HG03175 (cell line): ENCODE results near the gene MRPS33.
"Not testable (repeated sequence)": the region's sequence is repeated elsewhere in the genome, so short reads cannot be mapped to it uniquely, and the experiment has no call there.

ENCODE experiments used
- ATAC-seq: cut with Tn5 transposase; IDR thresholded peaks from one replicate; pipeline ENCODE4 v1.9.1; 2021; ENCODE audit warnings: mild to moderate bottlenecking, moderate library complexity; ENCODE audit not compliant: unreplicated experiment

Gene MRPS33

GRCh38 chr7:141014524-141015395 lies at the start of gene MRPS33:
Gene MRPS33, minus strand, starts transcription at chr7:141014952. Its CDS starts 4,319 bp downstream, at chr7:141010633.
- ATAC-seq: peak; percentile 98

- ATAC-seq: no peak
Observed at GRCh38 chr7:141057788-141058187, 43.0 kb upstream of the MRPS33 start.

GRCh38 chr7:141055146-141055545 lies 40.4 kb upstream of the MRPS33 start:
- no peak for ATAC-seq

- no peak for ATAC-seq
Observed at GRCh38 chr7:141053626-141054025, 38.9 kb upstream of the MRPS33 start.

DNA sequence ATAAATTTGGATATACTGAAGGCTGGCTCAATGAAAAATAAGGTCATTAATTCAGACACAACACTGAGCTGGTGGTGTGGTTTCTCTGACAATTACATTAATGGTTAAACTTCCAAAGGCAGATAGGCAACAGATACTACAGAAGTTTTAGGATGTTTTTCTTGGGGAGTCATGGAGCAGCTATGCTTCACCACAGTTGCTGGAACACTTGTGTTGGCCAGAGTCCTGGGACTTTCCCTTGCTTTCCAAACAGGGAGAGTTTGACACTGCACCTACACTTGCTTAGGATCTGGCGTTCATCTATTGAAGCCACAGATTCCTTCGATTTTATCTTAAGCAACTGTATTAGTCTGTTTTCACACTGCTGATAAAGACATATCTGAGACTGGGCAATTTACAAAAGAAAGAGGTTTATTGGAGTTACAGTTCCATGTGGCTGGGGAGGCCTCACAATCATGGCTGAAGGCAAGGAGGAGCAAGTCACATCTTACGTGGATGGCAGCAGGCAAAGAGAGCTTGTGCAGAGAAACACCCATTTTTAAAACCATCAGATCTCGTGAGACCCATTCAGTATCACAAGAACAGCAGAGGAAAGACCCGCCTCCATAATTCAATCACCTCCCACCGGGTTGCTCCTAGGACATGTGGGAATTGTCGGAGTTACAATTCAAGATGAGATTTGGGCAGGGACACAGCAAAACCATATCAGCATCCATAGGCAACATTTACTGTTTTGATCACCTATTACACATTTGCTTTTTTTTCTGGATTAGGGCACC lies 31.3 kb upstream of the MRPS33 start:
- ATAC-seq: no peak

GRCh38 chr7:141045126-141045841 lies 30.5 kb upstream of the MRPS33 start:
- ATAC-seq: no peak

DNA sequence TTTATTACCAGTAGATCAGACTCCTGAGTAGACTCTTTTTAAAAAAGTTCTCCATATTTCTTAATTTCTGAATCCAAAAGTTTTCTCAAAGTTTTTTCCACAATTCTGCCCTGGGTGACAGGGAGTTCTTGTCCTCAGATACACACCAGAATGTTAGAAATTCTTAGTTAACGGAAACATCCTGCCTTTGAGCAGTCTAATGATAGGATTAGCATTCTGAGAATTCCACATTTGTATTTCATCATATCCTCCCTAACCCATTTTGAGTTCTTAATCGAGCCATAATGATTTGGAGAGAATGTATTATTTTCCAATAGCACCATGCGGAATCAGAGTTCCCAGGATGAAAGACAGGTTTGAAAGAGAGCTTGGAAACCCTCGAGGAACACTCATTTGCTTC lies 28.9 kb upstream of the MRPS33 start:
- no peak for ATAC-seq

GRCh38 chr7:141042222-141043193 lies 27.8 kb upstream of the MRPS33 start:
- no peak for ATAC-seq

GRCh38 chr7:141039376-141039775 lies 24.6 kb upstream of the MRPS33 start:
- ATAC-seq: no peak

DNA sequence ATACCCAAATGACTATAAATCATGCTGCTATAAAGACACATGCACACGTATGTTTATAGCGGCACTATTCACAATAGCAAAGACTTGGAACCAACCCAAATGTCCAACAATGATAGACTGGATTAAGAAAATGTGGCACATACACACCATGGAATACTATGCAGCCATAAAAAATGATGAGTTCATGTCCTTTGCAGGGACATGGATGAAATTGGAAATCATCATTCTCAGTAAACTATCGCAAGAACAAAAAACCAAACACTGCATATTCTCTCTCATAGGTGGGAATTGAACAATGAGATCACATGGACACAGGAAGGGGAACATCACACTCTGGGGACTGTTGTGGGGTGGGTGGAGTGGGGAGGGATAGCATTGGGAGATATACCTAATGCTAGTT lies 23.3 kb upstream of the MRPS33 start:
- ATAC-seq: not testable (repeated sequence)

GRCh38 chr7:141032539-141033323 lies 18.0 kb upstream of the MRPS33 start:
- not testable (repeated sequence) for ATAC-seq

DNA sequence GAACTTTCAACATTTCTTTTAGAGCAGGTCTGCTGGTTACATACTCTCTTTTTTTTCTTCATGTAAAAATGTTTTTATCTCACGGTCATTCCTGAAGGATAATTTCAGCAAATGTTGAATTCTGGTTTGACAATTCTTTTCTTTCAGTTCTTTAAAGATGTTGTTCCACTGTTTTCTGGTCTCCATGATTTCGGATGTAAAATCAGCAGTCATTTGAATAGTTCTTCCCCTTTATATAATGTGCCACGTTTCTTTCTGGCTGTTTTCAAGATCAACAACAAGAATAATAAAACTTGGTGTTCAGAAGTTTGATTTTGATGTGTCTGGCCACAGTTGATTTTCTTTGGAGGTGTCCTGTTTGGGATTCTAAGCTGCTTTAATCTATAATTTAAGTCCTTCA lies 14.0 kb upstream of the MRPS33 start:
- ATAC-seq: no peak

- no peak for ATAC-seq
Observed at GRCh38 chr7:141027043-141027442, 12.3 kb upstream of the MRPS33 start.

GRCh38 chr7:141024668-141025067 lies 9.9 kb upstream of the MRPS33 start:
- ATAC-seq: no peak

- ATAC-seq: no peak
Observed at GRCh38 chr7:141023295-141023694, 8.5 kb upstream of the MRPS33 start.

GRCh38 chr7:141017555-141017954 lies 2.8 kb upstream of the MRPS33 start:
- no peak for ATAC-seq

GRCh38 chr7:141016349-141016748 lies 1.6 kb upstream of the MRPS33 start:
- ATAC-seq: no peak

DNA sequence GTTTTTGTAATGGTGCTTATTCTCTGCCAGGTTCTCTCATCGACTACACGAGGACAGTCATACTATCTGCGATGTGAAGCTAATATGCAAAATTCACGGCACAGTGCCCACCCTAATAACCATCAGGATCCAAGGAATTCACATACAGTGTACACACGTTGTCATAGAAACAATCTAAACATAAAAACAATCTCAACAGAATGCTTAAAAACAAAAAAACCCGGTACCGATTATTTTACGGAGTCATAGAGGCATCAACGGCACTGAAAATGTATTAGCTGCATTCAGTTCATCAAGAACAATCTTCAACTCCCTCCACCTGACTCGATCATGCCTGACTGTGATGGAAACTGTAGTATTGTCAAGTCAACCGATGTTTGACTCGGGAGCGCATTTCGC lies 628 bp downstream of the MRPS33 start:
- ATAC-seq: peak; percentile 1

GRCh38 chr7:141013345-141013715 lies 1.4 kb downstream of the MRPS33 start:
- ATAC-seq: no peak
